Measurements from ENCODE around the gene ZNF837.
"Not testable (repeated sequence)": the region's sequence is repeated elsewhere in the genome, so short reads cannot be mapped to it uniquely, and the experiment has no call there.

Gene ZNF837

DNA sequence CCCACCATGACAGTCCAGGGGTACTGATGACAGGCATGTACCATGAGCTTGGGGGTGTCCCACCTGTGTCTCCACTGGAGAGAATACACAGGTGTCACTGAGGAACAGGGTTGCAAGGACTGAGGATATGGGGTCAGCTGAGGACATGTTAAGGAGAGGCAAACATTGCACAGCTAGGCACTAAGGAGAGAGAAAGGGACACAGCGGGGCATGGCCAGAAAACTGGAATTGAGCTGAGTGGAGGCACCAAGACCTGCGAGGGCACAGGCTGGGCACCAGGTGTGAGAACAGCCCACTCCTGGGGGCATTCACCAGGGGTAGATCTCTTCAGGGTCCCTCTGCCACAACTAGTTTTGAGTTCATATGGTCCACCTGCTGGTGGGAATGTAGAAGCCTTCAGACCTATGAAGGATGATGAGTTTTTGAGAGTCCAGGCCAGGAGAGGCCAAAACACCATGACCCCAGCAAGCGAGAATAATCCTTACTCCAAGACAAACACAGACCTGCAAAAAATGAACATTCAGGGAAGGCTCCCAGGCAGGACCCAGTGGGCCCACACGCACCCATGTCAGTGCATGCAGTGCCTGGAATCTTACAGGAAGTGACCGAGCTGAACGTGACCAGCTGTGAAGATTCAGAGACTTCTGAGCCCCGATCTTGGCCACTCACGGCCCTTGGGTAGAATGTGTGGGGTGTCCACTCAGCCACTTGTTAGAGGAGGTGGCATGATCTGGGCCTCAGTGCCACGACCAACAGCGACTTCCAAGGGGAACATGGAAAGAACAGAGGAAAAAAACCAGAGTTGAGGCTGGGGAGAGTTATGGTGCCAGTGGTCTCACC lies 26.2 kb upstream of the ZNF837 start:
- H3K9ac ChIP-seq (ENCODE audit: low read length in 5 of 5) = peak overlapping the region in 4 of 5 donors; percentile 85 to 95 (median 88)
- H3K27me3 ChIP-seq (ENCODE audit: control insufficient read depth in 5 of 5, insufficient read depth in 4 of 5, low read length in 5 of 5) = no peaks in the 10 kb centered on the region
- H3K27ac ChIP-seq (ENCODE audit: low read depth, low read length) = peak overlapping the region; percentile 91
- no peaks in the 10 kb centered on the region for H3K9me3 ChIP-seq (ENCODE audit: control insufficient read depth in 5 of 5, low read length in 5 of 5)
- H3K4me3 ChIP-seq (ENCODE audit: low read depth in 1 of 5, low read length in 5 of 5) = peak overlapping the region; percentile 71 to 96 (median 91)
- H3K4me1 ChIP-seq (ENCODE audit: control insufficient read depth in 5 of 5, insufficient read depth in 5 of 5, low read length in 5 of 5) = peaks cover 10 to 34% (median 31%) of the 10 kb centered on the region in 5 donors
- H3K36me3 ChIP-seq (ENCODE audit: control insufficient read depth in 5 of 5, insufficient read depth in 5 of 5, low read length in 5 of 5) = no peaks in the 10 kb centered on the region

DNA sequence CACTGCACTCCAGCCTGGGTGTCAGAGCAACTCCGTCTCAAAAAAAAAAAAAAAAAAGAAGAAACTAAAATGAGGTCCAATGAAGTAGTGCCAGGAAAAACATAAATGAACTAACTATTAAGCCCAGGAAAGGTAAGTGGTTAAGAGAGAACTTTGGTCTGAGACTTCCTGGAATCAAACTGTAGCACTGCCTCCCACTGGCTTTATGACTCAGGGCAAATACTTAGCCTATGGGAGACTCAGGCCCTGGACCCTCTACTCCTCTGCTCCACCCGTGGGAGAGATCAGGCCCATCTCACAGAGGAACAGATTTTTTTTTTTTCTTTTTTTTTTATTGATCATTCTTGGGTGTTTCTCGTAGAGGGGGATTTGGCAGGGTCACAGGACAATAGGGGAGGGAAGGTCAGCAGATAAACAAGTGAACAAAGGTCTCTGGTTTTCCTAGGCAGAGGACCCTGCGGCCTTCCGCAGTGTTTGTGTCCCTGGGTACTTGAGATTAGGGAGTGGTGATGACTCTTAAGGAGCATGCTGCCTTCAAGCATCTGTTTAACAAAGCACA lies 23.2 kb upstream of the ZNF837 start:
- not testable (repeated sequence) for H3K36me3 ChIP-seq (ENCODE audit: control insufficient read depth in 5 of 5, insufficient read depth in 5 of 5, low read length in 5 of 5); H3K4me3 ChIP-seq (ENCODE audit: low read depth in 1 of 5, low read length in 5 of 5); H3K9me3 ChIP-seq (ENCODE audit: control insufficient read depth in 5 of 5, low read length in 5 of 5); H3K27ac ChIP-seq (ENCODE audit: low read depth, low read length); H3K9ac ChIP-seq (ENCODE audit: low read length in 5 of 5); H3K27me3 ChIP-seq (ENCODE audit: control insufficient read depth in 5 of 5, insufficient read depth in 4 of 5, low read length in 5 of 5)
- H3K4me1 ChIP-seq (ENCODE audit: control insufficient read depth in 5 of 5, insufficient read depth in 5 of 5, low read length in 5 of 5) = peaks cover 7 to 40% (median 33%) of the 10 kb centered on the region in 5 donors

DNA sequence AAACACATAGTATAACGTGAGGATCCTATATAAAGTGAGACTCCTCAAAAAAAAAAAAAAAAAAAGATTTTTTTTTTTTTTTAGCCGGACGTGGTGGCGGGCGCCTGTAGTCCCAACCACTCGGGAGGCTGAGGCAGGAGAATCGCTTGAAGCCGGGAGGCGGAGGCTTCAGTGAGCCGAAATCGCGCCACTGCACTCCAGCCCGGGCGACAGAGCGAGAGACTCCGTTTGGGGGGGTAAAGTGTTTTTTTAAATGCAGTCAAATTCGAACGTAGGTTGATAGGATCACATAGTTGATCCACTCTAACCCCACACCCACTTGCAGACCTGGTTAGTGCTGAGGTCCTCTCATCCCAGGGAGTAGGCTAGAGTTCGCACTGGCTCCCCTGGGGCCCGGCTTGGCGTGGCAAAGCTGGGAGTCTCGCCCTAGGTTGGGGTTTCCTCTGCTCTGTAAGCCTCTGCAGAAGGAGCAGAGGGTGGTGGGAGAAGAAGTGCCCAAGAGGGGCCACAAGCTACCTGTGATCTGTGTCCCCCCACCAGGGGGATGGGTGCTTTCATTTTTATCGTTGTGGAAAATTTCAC lies 21.1 kb upstream of the ZNF837 start:
- Histone ChIP-seq H3K27me3 (ENCODE audit: control insufficient read depth in 5 of 5, insufficient read depth in 4 of 5, low read length in 5 of 5) (peaks cover 9 to 16% (median 13%) of the 10 kb centered on the region in 5 donors), H3K36me3 (ENCODE audit: control insufficient read depth in 5 of 5, insufficient read depth in 5 of 5, low read length in 5 of 5) (no peaks in the 10 kb centered on the region), H3K4me1 (ENCODE audit: control insufficient read depth in 5 of 5, insufficient read depth in 5 of 5, low read length in 5 of 5) (peaks cover 3 to 23% (median 20%) of the 10 kb centered on the region in 5 donors), H3K9ac (ENCODE audit: low read length in 5 of 5) (no peak overlapping the region), H3K4me3 (ENCODE audit: low read depth in 1 of 5, low read length in 5 of 5) (peak overlapping the region in 4 of 5 donors; percentile 57 to 85 (median 80)), H3K27ac (ENCODE audit: low read depth, low read length) (no peak overlapping the region), H3K9me3 (ENCODE audit: control insufficient read depth in 5 of 5, low read length in 5 of 5) (no peaks in the 10 kb centered on the region)

DNA sequence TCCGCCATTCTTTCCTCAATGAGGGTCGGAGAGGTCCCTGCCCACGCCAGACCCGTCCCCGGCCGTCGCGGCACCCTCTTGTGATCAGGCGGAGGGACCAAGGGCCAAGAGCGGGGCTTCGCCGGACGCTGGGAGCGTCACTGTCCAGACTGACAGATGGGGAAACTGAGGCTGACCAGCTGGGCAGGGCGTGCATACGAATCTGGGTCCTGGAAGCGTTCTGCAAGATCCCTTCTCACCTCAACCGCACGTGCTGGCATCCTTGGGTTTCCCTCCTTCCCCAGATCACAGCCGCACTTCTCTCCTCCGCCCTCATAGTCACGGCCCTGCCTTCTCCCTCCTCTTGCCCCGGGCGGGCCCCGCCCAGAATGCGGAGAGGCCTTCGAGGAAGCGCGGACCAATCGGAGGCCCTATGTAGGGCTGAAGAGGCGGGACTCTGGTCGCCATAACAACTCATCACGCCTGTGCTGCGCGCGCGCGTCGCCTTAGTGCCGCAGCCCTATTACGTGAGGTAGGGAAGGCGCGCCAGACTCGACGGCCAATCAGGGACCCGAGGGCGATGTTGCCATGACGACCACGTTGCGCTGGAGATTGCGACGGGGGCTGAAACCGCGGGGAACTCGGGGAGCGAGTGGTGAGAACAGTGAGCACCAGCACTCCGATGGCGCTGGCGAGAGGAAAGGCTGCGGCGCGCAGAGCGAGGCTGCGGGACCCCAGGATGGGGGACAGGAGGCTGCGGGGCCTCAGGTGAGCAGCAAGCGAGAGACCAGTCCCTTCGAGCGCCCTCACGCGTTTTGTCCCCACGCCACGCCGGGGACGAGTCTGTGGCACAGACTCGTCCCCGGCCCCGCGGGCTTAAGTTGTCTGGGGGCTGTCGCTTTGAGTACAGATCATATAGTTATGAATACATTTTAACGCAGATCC lies 20.3 kb upstream of the ZNF837 start:
- Histone ChIP-seq H3K36me3 (ENCODE audit: control insufficient read depth in 5 of 5, insufficient read depth in 5 of 5, low read length in 5 of 5) (no peaks in the 10 kb centered on the region), H3K27me3 (ENCODE audit: control insufficient read depth in 5 of 5, insufficient read depth in 4 of 5, low read length in 5 of 5) (peaks cover 11 to 20% (median 15%) of the 10 kb centered on the region in 5 donors), H3K9me3 (ENCODE audit: control insufficient read depth in 5 of 5, low read length in 5 of 5) (no peaks in the 10 kb centered on the region), H3K4me1 (ENCODE audit: control insufficient read depth in 5 of 5, insufficient read depth in 5 of 5, low read length in 5 of 5) (peaks cover 3 to 22% (median 19%) of the 10 kb centered on the region in 5 donors), H3K9ac (ENCODE audit: low read length in 5 of 5) (peak overlapping the region in 4 of 5 donors; percentile 57 to 70 (median 60)), H3K27ac (ENCODE audit: low read depth, low read length) (no peak overlapping the region), H3K4me3 (ENCODE audit: low read depth in 1 of 5, low read length in 5 of 5) (peak overlapping the region; percentile 64 to 85 (median 82))

DNA sequence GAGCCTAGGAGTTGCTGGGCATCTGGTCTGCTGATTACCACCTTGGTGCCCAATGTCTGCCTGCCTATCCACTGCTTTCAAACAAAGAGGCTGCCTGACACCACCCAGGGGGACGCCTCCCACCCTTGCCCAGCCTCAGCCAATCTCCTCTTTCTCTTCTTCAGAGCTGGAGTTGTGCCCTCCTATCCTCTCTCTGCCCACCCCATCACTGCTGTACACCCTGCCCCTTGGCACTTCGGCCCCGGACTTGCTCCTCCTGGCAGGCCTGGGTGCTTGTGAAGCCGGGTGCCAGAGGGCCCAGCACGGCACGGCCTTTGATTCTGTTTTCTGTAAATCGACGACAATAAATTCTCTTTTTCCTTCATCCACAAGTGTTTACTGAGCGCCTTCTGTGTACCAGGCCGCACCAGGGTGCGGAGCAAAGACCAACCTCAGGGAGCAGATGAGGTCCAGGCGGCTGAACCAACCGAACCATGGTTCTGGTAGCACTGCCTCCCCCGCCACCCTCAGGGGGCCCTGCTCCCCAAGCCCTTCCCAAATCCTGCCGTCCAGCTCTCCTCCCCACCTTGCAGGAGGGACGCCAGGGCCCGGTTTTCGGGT lies 19.6 kb upstream of the ZNF837 start:
- H3K9ac ChIP-seq (ENCODE audit: low read length in 5 of 5) = peak overlapping the region in 4 of 5 donors; percentile 57 to 70 (median 60)
- no peaks in the 10 kb centered on the region for H3K9me3 ChIP-seq (ENCODE audit: control insufficient read depth in 5 of 5, low read length in 5 of 5)
- H3K27me3 ChIP-seq (ENCODE audit: control insufficient read depth in 5 of 5, insufficient read depth in 4 of 5, low read length in 5 of 5) = peaks cover 19 to 28% (median 21%) of the 10 kb centered on the region in 5 donors
- H3K36me3 ChIP-seq (ENCODE audit: control insufficient read depth in 5 of 5, insufficient read depth in 5 of 5, low read length in 5 of 5) = no peaks in the 10 kb centered on the region
- H3K4me1 ChIP-seq (ENCODE audit: control insufficient read depth in 5 of 5, insufficient read depth in 5 of 5, low read length in 5 of 5) = peaks cover 3 to 26% (median 23%) of the 10 kb centered on the region in 5 donors
- H3K4me3 ChIP-seq (ENCODE audit: low read depth in 1 of 5, low read length in 5 of 5) = peak overlapping the region in 4 of 5 donors; percentile 64 to 85 (median 80)
- no peak overlapping the region for H3K27ac ChIP-seq (ENCODE audit: low read depth, low read length)

DNA sequence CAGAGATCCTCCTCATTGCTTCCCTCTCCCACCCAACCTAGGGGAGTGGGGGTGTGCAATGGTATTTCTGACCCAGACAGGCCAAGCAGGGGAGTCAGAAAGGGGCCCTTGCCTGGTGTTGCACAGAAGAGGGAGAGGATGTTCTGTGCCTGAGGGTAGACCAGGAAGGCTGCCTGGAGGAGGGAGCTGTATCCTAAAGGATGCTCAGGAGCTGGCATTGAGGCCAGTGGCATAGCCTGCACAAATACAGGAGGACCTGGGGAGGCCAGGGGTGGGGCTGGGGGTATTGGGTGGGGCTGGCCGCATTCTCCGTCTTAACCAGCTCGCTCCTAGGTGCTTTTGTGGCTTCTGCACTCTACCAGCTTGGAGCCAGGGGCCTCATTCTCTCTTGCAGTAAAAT lies 19.1 kb upstream of the ZNF837 start:
- Histone ChIP-seq H3K9ac (ENCODE audit: low read length in 5 of 5) (peak overlapping the region in 1 of 5 donors; percentile 60), H3K4me1 (ENCODE audit: control insufficient read depth in 5 of 5, insufficient read depth in 5 of 5, low read length in 5 of 5) (peaks cover 3 to 26% (median 23%) of the 10 kb centered on the region in 5 donors), H3K27me3 (ENCODE audit: control insufficient read depth in 5 of 5, insufficient read depth in 4 of 5, low read length in 5 of 5) (peaks cover 20 to 30% (median 26%) of the 10 kb centered on the region in 5 donors), H3K9me3 (ENCODE audit: control insufficient read depth in 5 of 5, low read length in 5 of 5) (no peaks in the 10 kb centered on the region), H3K36me3 (ENCODE audit: control insufficient read depth in 5 of 5, insufficient read depth in 5 of 5, low read length in 5 of 5) (peaks cover 0 to 4% (median 4%) of the 10 kb centered on the region in 5 donors), H3K4me3 (ENCODE audit: low read depth in 1 of 5, low read length in 5 of 5) (peak overlapping the region in 1 of 5 donors; percentile 64), H3K27ac (ENCODE audit: low read depth, low read length) (no peak overlapping the region)

DNA sequence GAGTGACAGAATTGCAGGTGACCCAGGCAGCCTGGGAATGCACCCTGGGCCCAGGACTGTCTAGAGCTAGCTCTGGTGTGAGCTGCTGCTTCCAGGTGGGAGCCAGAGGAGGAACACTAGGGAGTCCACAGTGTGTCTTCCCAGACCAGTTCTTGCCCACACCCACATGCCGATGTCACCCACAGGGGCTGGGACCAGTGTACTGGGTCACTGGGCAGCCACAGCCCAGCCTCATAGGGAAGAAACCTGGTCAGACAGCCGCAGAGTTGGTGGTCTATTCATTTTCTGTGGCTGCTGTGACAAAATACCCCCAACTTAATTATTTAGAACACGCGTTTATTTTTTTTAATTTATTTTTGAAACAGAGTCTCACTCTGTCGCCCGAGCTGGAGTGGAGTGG lies 17.7 kb upstream of the ZNF837 start:
- Histone ChIP-seq H3K9me3 (ENCODE audit: control insufficient read depth in 5 of 5, low read length in 5 of 5) (no peaks in the 10 kb centered on the region), H3K4me3 (ENCODE audit: low read depth in 1 of 5, low read length in 5 of 5) (no peak overlapping the region), H3K9ac (ENCODE audit: low read length in 5 of 5) (no peak overlapping the region), H3K36me3 (ENCODE audit: control insufficient read depth in 5 of 5, insufficient read depth in 5 of 5, low read length in 5 of 5) (peaks cover 0 to 18% (median 18%) of the 10 kb centered on the region in 5 donors), H3K27me3 (ENCODE audit: control insufficient read depth in 5 of 5, insufficient read depth in 4 of 5, low read length in 5 of 5) (peaks cover 20 to 30% (median 26%) of the 10 kb centered on the region in 5 donors), H3K4me1 (ENCODE audit: control insufficient read depth in 5 of 5, insufficient read depth in 5 of 5, low read length in 5 of 5) (peaks cover 3 to 26% (median 23%) of the 10 kb centered on the region in 5 donors), H3K27ac (ENCODE audit: low read depth, low read length) (no peak overlapping the region)

DNA sequence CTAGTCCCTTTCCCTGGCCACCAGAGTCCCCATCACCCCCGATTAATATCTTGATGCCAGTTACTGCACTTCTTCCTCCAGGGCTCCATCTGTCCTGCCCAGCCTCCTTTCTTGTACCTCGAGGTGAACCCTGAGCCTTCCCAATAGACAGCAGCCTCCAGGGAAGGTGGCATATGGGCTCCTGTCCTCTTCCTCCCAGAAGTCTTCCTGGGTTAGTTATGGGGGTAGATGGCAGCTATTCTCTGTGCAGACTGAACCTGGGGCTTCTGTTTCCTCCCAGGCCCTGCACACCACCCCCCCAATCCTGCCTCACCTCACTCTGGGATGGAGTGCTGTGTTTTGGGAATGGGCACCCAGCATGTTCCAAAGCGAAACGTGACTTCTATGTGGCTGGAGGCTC lies 17.3 kb upstream of the ZNF837 start:
- H3K27ac ChIP-seq (ENCODE audit: low read depth, low read length) = no peak overlapping the region
- H3K9me3 ChIP-seq (ENCODE audit: control insufficient read depth in 5 of 5, low read length in 5 of 5) = no peaks in the 10 kb centered on the region
- H3K9ac ChIP-seq (ENCODE audit: low read length in 5 of 5) = no peak overlapping the region
- peaks cover 20 to 30% (median 26%) of the 10 kb centered on the region in 5 donors for H3K27me3 ChIP-seq (ENCODE audit: control insufficient read depth in 5 of 5, insufficient read depth in 4 of 5, low read length in 5 of 5)
- peaks cover 0 to 22% (median 22%) of the 10 kb centered on the region in 5 donors for H3K36me3 ChIP-seq (ENCODE audit: control insufficient read depth in 5 of 5, insufficient read depth in 5 of 5, low read length in 5 of 5)
- H3K4me1 ChIP-seq (ENCODE audit: control insufficient read depth in 5 of 5, insufficient read depth in 5 of 5, low read length in 5 of 5) = peaks cover 3 to 26% (median 23%) of the 10 kb centered on the region in 5 donors
- no peak overlapping the region for H3K4me3 ChIP-seq (ENCODE audit: low read depth in 1 of 5, low read length in 5 of 5)

DNA sequence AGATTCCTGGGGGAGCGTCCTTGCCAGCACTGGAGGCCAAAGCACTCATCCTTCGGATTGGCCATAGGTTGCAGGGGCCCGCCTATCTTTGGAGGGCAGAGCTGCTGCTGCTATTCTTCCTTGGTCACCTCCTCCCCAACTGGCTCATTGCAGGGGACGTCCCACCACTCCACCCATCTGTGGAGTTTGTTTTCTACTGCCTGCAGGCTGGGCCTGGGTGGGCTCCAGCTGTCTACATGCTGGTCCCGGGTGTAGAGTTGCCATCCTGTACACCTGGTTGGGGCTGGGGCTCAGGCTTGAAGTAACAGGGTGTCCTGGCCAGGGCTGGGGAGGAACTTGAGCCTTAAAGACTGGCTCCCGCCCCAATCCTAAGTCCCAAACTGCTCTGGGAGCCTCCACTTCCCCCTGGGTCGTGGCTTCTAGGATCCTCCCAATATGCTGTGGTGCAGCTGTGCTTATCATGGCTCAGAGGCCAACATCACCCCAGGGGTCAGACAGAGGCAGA lies 16.8 kb upstream of the ZNF837 start:
- peaks cover 3 to 26% (median 23%) of the 10 kb centered on the region in 5 donors for H3K4me1 ChIP-seq (ENCODE audit: control insufficient read depth in 5 of 5, insufficient read depth in 5 of 5, low read length in 5 of 5)
- no peak overlapping the region for H3K4me3 ChIP-seq (ENCODE audit: low read depth in 1 of 5, low read length in 5 of 5)
- H3K9me3 ChIP-seq (ENCODE audit: control insufficient read depth in 5 of 5, low read length in 5 of 5) = no peaks in the 10 kb centered on the region
- peaks cover 20 to 30% (median 26%) of the 10 kb centered on the region in 5 donors for H3K27me3 ChIP-seq (ENCODE audit: control insufficient read depth in 5 of 5, insufficient read depth in 4 of 5, low read length in 5 of 5)
- no peak overlapping the region for H3K27ac ChIP-seq (ENCODE audit: low read depth, low read length)
- no peak overlapping the region for H3K9ac ChIP-seq (ENCODE audit: low read length in 5 of 5)
- peaks cover 0 to 27% (median 27%) of the 10 kb centered on the region in 5 donors for H3K36me3 ChIP-seq (ENCODE audit: control insufficient read depth in 5 of 5, insufficient read depth in 5 of 5, low read length in 5 of 5)

Data from subcutaneous abdominal adipose tissue (tissue), 5 donors.